ENCODE results near the gene C1orf198. TPM values are rescaled to one million over a fixed set of nuclear protein-coding genes. Genes with fewer than 3 reads are reported as not detected.

C1orf198 gene
- total RNA-seq, 1 donor from 2014 or later = 27.3 TPM

GRCh38 chr1:230905733-230906132 is 37.4 kb upstream of the C1orf198 start:
- no peaks in the 10 kb centered on the region for H3K9me3 Mint-ChIP-seq (ENCODE audit: unreplicated experiment)
- no peaks in the 10 kb centered on the region for H3K4me1 Mint-ChIP-seq (ENCODE audit: low read depth, unreplicated experiment)
- no peak for TF ChIP-seq CTCF (IDR thresholded peaks at IDR 0.05; ENCODE audit: partially characterized antibody, unreplicated experiment)
- no peaks in the 10 kb centered on the region for H3K27me3 Mint-ChIP-seq (ENCODE audit: unreplicated experiment)
- H3K27ac Mint-ChIP-seq (ENCODE audit: unreplicated experiment) = no peak overlapping the region
- peaks cover 4% of the 10 kb centered on the region for H3K36me3 Mint-ChIP-seq (ENCODE audit: unreplicated experiment)
- no peak for DNase-seq
- H3K4me3 Mint-ChIP-seq (ENCODE audit: unreplicated experiment) = no peak overlapping the region

DNA sequence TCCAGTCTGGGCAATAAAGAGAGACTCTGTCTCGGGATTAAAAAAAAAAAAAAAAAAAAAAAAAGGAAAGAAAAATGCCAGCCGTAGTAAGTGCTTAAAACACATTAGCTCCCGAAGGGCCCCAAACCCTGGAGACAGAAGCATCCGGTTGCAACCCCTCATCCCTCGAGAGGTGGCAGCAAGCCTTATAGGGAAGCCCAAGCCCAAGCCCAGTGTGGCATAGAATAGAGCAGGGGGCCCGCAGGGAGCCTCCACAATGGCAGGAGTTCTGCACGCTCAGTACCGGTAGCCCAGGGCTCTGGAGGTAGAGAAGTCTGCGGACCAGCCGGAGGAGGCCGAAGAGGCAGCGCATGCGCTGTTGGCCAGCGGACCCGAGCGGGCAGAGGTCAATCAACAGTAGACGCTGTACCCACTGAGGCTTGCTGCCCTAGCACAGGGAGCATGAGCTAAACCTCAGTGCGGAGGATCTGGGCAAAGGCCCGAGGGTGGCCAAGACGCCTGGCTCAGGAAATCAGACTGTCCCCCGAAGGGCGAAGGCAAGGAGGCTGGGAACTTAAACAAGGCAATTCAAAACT is 34.1 kb upstream of the C1orf198 start:
- Mint-ChIP-seq H3K27me3 (ENCODE audit: unreplicated experiment) (peaks cover 3% of the 10 kb centered on the region), H3K9me3 (ENCODE audit: unreplicated experiment) (no peaks in the 10 kb centered on the region), H3K36me3 (ENCODE audit: unreplicated experiment) (no peaks in the 10 kb centered on the region), H3K4me3 (ENCODE audit: unreplicated experiment) (no peak overlapping the region), H3K4me1 (ENCODE audit: low read depth, unreplicated experiment) (no peaks in the 10 kb centered on the region), H3K27ac (ENCODE audit: unreplicated experiment) (no peak overlapping the region)
- DNase-seq = no peak
- no peak for TF ChIP-seq CTCF (IDR thresholded peaks at IDR 0.05; ENCODE audit: partially characterized antibody, unreplicated experiment)

GRCh38 chr1:230901671-230902070 is 33.4 kb upstream of the C1orf198 start:
- no peak for TF ChIP-seq CTCF (IDR thresholded peaks at IDR 0.05; ENCODE audit: partially characterized antibody, unreplicated experiment)
- no peak for DNase-seq
- Mint-ChIP-seq H3K27me3 (ENCODE audit: unreplicated experiment) (peaks cover 3% of the 10 kb centered on the region), H3K27ac (ENCODE audit: unreplicated experiment) (no peak overlapping the region), H3K4me3 (ENCODE audit: unreplicated experiment) (no peak overlapping the region), H3K36me3 (ENCODE audit: unreplicated experiment) (no peaks in the 10 kb centered on the region), H3K9me3 (ENCODE audit: unreplicated experiment) (no peaks in the 10 kb centered on the region), H3K4me1 (ENCODE audit: low read depth, unreplicated experiment) (no peaks in the 10 kb centered on the region)

DNA sequence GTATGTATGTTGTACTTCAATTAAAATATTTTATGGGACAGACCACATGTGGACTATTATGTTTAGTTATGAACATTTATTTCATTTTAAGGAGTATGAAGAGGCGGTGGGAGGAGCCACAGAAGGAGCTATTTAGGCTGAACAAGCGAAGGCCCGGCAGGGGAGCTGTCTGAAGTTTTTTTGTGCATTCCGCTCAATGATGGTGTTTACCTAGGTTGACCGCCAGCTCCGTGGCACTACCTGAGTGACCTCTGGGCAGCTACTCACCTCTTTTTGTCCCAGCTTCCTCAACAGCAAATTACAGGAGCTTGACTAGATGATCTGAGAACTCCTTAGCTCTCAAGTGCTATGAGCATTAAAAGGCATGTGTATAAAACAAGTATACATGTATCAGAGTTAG is 32.7 kb upstream of the C1orf198 start:
- H3K27ac Mint-ChIP-seq (ENCODE audit: unreplicated experiment) = no peak overlapping the region
- H3K4me3 Mint-ChIP-seq (ENCODE audit: unreplicated experiment) = no peak overlapping the region
- H3K4me1 Mint-ChIP-seq (ENCODE audit: low read depth, unreplicated experiment) = no peaks in the 10 kb centered on the region
- no peak for DNase-seq
- no peak for TF ChIP-seq CTCF (IDR thresholded peaks at IDR 0.05; ENCODE audit: partially characterized antibody, unreplicated experiment)
- H3K9me3 Mint-ChIP-seq (ENCODE audit: unreplicated experiment) = no peaks in the 10 kb centered on the region
- no peaks in the 10 kb centered on the region for H3K36me3 Mint-ChIP-seq (ENCODE audit: unreplicated experiment)
- peaks cover 3% of the 10 kb centered on the region for H3K27me3 Mint-ChIP-seq (ENCODE audit: unreplicated experiment)

GRCh38 chr1:230899841-230900251 is 31.5 kb upstream of the C1orf198 start:
- Mint-ChIP-seq H3K4me3 (ENCODE audit: unreplicated experiment) (no peak overlapping the region), H3K27me3 (ENCODE audit: unreplicated experiment) (peaks cover 3% of the 10 kb centered on the region), H3K27ac (ENCODE audit: unreplicated experiment) (no peak overlapping the region), H3K9me3 (ENCODE audit: unreplicated experiment) (no peaks in the 10 kb centered on the region), H3K4me1 (ENCODE audit: low read depth, unreplicated experiment) (no peaks in the 10 kb centered on the region), H3K36me3 (ENCODE audit: unreplicated experiment) (no peaks in the 10 kb centered on the region)
- TF ChIP-seq CTCF (IDR thresholded peaks at IDR 0.05; ENCODE audit: partially characterized antibody, unreplicated experiment) = no peak
- DNase-seq = no peak
